Measurements from ENCODE around the gene ZSWIM3. TPM values are rescaled to one million over a fixed set of nuclear protein-coding genes. Genes with fewer than 3 reads are reported as not detected.

ZSWIM3 gene
- total and polyA plus RNA-seq, 2 of the 8 experiments (the other 6 are each of a cell fraction or from before 2014, with no cell fraction given): 5.5 to 6.9 TPM

- H2AK5ac ChIP-seq (ENCODE audit: low read depth, low read length): peak overlapping the region; percentile 93; the same call in 1 of the 2 replicates
- peaks cover 0 to 4% (median 2%) of the 10 kb centered on the region in 4 experiments; a peak in 3 of 7 replicates for H3K4me1 ChIP-seq (replicated peaks in 1 of 4; ENCODE audit: control insufficient read depth in 3 of 4, insufficient read depth in 4 of 4, low read length in 3 of 4)
- peak overlapping the region; percentile 91 to 100 (median 98) for H3K4me3 ChIP-seq (ENCODE audit: extremely low read depth in 1 of 4, insufficient read depth in 2 of 4, low read depth in 3 of 4, low read length in 4 of 4)
- H2BK12ac ChIP-seq (ENCODE audit: low read depth, low read length): 0 out of 2 replicates have a peak overlapping the region, but pooled peaks have one; percentile 17
- peak overlapping the region; percentile 26 for H4K5ac ChIP-seq (ENCODE audit: insufficient read length, low read depth, low read length)
- peak overlapping the region; percentile 83 for H3K18ac ChIP-seq (ENCODE audit: extremely low read depth, low read length)
- H3K9me3 ChIP-seq (ENCODE audit: insufficient read depth in 2 of 2, low read depth in 1 of 2, low read length in 1 of 2): no peaks in the 10 kb centered on the region
- POLR2A ChIA-PET (ENCODE audit: partially characterized antibody): interaction anchor here (0.7 to 10.4 kb wide), 22 partner anchors 9 to 265 kb away, joined by 3 to 96 read pairs (median 4); partner anchors contain the start of genes ACOT8, CTSA, EPPIN and NEURL2
- CTCF ChIA-PET (ENCODE audit: partially characterized antibody): interaction anchor here (0.6 to 2.3 kb wide), 9 partner anchors 12 to 363 kb away, joined by 3 to 13 read pairs (median 3); no protein-coding TSS in a partner anchor
- H2AFZ ChIP-seq (ENCODE audit: low read length): no peak overlapping the region
- peak overlapping the region; percentile 72 to 88 (median 80) for H3K9ac ChIP-seq (replicated peaks in 1 of 4; ENCODE audit: extremely low read depth in 1 of 4, low read depth in 3 of 4, low read length in 3 of 4)
- peak overlapping the region; percentile 74; the same call in 1 of the 2 replicates for H3K27ac ChIP-seq (ENCODE audit: low read depth, low read length)
- H3K36me3 ChIP-seq (ENCODE audit: control insufficient read depth in 2 of 4, insufficient read depth in 4 of 4, low read length in 3 of 4): peaks cover 18 to 59% (median 39%) of the 10 kb centered on the region in 4 experiments
- WGBS, 2 experiments (ENCODE audit: extremely low coverage in 1 of 2, insufficient coverage in 1 of 2, insufficient read length in 1 of 2, insufficient replicate concordance in 2 of 2, low coverage in 1 of 2, low lambda C conversion rate in 2 of 2, missing lambda C conversion rate in 1 of 2): 1% methylated on average over 11 of the region's 11 CpGs; no CpG with 5 or more reads in 1 of the 2 experiments
- H2BK5ac ChIP-seq (ENCODE audit: low read depth, low read length): peak overlapping the region; percentile 81; the same call in 1 of the 2 replicates
- no peak overlapping the region for H4K91ac ChIP-seq (replicated peaks; ENCODE audit: insufficient read length, low read length)
- peaks cover 5 to 7% of the 10 kb centered on the region in 2 experiments for H4K20me1 ChIP-seq (replicated peaks in 1 of 2; ENCODE audit: control insufficient read depth in 1 of 2, insufficient read depth in 2 of 2, low read length in 2 of 2)
- no peak overlapping the region for H3K23ac ChIP-seq (ENCODE audit: insufficient read length)
- no peak for DNase-seq (ENCODE audit: low read depth in 1 of 2, low spot score in 2 of 2)
- H3K14ac ChIP-seq (ENCODE audit: insufficient read length): no peak overlapping the region
- H3K4me2 ChIP-seq (ENCODE audit: insufficient read depth in 1 of 2, low read depth in 2 of 2, low read length in 2 of 2): peak overlapping the region; percentile 80 to 93
- no peaks in the 10 kb centered on the region for H3K27me3 ChIP-seq (replicated peaks in 1 of 4; ENCODE audit: control insufficient read depth in 3 of 4, extremely low read depth in 1 of 4, insufficient read depth in 3 of 4, low read length in 3 of 4)
- FAIRE-seq: no peak
- H3K23me2 ChIP-seq (ENCODE audit: low read depth, low read length): peaks cover 9% of the 10 kb centered on the region; the same call in 1 of the 2 replicates
- H3K79me1 ChIP-seq (ENCODE audit: low read depth, low read length): peaks cover 5% of the 10 kb centered on the region
- peaks cover 7 to 20% of the 10 kb centered on the region in 2 experiments for H3K79me2 ChIP-seq (ENCODE audit: control insufficient read depth in 1 of 2, insufficient read depth in 2 of 2, low read length in 2 of 2)
- H3K56ac ChIP-seq (replicated peaks; ENCODE audit: insufficient read length, low read depth, low read length): peak overlapping the region; percentile 78
- H2BK20ac ChIP-seq (ENCODE audit: low read length): no peak overlapping the region
- H4K8ac ChIP-seq (ENCODE audit: extremely low read depth, insufficient read depth, low read length): peak overlapping the region; percentile 81; the same call in 1 of the 2 replicates
- H2BK120ac ChIP-seq (replicated peaks; ENCODE audit: low read depth, low read length): no peak overlapping the region
- peak overlapping the region; percentile 94 for H3K4ac ChIP-seq (replicated peaks; ENCODE audit: insufficient read length, low read depth, low read length)
- H2BK15ac ChIP-seq (ENCODE audit: low read length): no peak overlapping the region
- TF ChIP-seq TBP (IDR thresholded peaks at IDR 0.05; ENCODE audit: low read depth, low read length) (no peak), RAD21 (IDR thresholded peaks at IDR 0.05 in 1 of 2, conservative IDR thresholded peaks at IDR 0.05 in 1 of 2; ENCODE audit: low read depth in 2 of 2, low read length in 2 of 2) (no peak), SIX5 (IDR thresholded peaks at IDR 0.05; ENCODE audit: low read depth, low read length) (no peak), HDAC2 (IDR thresholded peaks at IDR 0.05; ENCODE audit: borderline replicate concordance in 1 of 2, low read depth in 2 of 2, low read length in 2 of 2) (no peak), JUND (IDR thresholded peaks at IDR 0.05; ENCODE audit: low read length) (no peak), SIRT6 (IDR thresholded peaks at IDR 0.05; ENCODE audit: low read length) (no peak), SAP30 (IDR thresholded peaks at IDR 0.05; ENCODE audit: insufficient read depth, insufficient replicate concordance, low read length) (no peak), EGR1 (IDR thresholded peaks at IDR 0.05; ENCODE audit: borderline replicate concordance, low read depth, low read length) (no peak), EZH2 (IDR thresholded peaks at IDR 0.05; ENCODE audit: low read depth, low read length, severe bottlenecking) (no peak), KDM5A (IDR thresholded peaks at IDR 0.05; ENCODE audit: low read length) (no peak)
Observed at GRCh38 chr20:45813006-45813340, 44.4 kb upstream of the ZSWIM3 start.
